Stomach (tissue), 4 donors: ENCODE results near the gene ZNF782.

Experiments
- CTCF ChIP-seq, 7 experiments: fragments of 450-650 bp in 4 of 7; fragments of 200-600 bp in 3 of 7; sonication (generic) in 3 of 7; IDR thresholded peaks; one replicate each; pipeline ENCODE4 v1.5.1; 2016 to 2019; ENCODE audit warnings: antibody characterized with exemption in 7 of 7, control low read depth in 2 of 7, mild to moderate bottlenecking in 1 of 7
- POLR2A ChIP-seq, 4 donors: fragments of 450-650 bp; IDR thresholded peaks; one replicate each; pipeline ENCODE4 v1.6.1; 2016; ENCODE audit warnings: antibody characterized with exemption in 4 of 4, control low read depth in 2 of 4, mild to moderate bottlenecking in 1 of 4, moderate library complexity in 1 of 4
- POLR2AphosphoS5 ChIP-seq, 3 donors: sonication (generic); formaldehyde crosslinking; IDR thresholded peaks; one replicate each; pipeline ENCODE4 v1.6.1; 2016; ENCODE audit warnings: antibody characterized with exemption in 3 of 3

DNA sequence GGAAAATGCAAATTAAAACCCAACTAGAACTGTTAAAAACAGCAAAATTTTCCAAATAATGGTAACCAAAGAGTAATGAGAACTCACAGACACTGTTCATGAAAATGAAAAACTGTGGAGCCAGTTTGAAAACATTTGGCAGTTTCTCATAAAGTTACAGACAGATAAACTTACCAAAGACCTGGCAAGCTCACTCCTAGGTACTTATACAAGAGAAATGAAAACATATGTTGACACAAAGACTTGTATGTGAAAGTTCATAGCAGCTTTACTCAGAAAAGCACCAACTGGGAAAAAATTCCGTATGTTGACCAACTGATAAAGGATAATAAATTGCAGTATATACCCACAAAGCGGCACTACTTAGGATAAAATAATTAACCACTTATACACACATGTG is 10.3 kb downstream of the ZNF782 start:
- TF ChIP-seq CTCF (IDR thresholded peaks at IDR 0.05) (no peak), POLR2A (IDR thresholded peaks at IDR 0.05) (no peak), POLR2AphosphoS5 (IDR thresholded peaks at IDR 0.05) (no peak)
